ENCODE data around the gene AQP10. TPM values are rescaled to one million over a fixed set of nuclear protein-coding genes. Genes with fewer than 3 reads are reported as not detected.
"Not testable (repeated sequence)": the region's sequence is repeated elsewhere in the genome, so short reads cannot be mapped to it uniquely, and the experiment has no call there.

The AQP10 gene
- total RNA-seq, 4 donors from 2014 or later, result 0.21 TPM; not detected in 3

DNA sequence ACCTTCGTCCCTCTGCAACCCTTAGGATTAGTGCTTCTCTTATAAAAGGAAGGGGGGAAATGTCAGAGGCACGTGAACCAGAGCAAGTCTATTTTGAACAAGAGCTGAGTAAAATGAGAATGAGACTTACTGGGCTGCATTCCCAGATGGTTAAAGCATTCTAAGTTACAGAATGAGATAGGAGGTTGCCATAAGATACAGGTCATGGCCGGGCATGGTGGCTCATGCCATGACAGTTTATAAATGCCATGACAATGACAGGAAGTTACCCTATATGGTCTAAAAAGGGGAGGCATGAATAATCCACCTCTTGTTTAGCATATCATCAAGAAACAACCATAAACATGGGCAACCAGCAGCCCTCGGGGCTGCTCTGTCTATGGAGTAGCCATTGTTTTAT, 2.5 kb upstream of the AQP10 start:
- no peaks in the 10 kb centered on the region for H3K4me1 ChIP-seq
- H3K27me3 ChIP-seq, result peaks cover 0 to 4% of the 10 kb centered on the region in 2 donors
- no peak overlapping the region for H3K27ac ChIP-seq
- no peak overlapping the region for H3K4me3 ChIP-seq
- WGBS, 2 donors, result 67 to 76% methylated on average over 4 of the region's 4 CpGs
- TF ChIP-seq POLR2A (IDR thresholded peaks at IDR 0.05) (no peak), CTCF (IDR thresholded peaks at IDR 0.05) (no peak), EP300 (IDR thresholded peaks at IDR 0.05) (no peak)
- H3K36me3 ChIP-seq, result no peaks in the 10 kb centered on the region
- no peak for DNase-seq (ENCODE audit: low spot score in 2 of 2)
- H3K9me3 ChIP-seq, result peaks cover 0 to 7% (median 0%) of the 10 kb centered on the region in 4 donors

DNA sequence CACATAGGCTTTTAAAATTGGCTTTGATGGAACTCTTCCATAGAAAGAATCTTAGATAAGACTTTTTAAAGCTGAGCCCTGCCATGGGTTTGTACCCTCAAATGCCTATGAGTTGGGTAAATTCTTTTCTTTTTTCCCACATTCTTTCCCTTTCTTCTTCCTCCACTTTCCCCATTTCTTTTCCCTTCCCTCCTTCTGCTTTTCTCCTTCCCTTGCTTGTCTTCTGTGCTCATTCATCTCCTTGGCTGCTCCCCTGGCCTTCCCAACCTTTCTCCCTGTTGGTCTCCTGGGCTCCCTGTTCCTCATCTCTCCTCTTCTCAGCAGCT, 679 bp downstream of the AQP10 start:
- not testable (repeated sequence) for H3K9me3 ChIP-seq; H3K27me3 ChIP-seq; DNase-seq (ENCODE audit: low spot score in 2 of 2); H3K36me3 ChIP-seq; H3K4me3 ChIP-seq; H3K27ac ChIP-seq
- peaks cover 0 to 17% (median 6%) of the 10 kb centered on the region in 4 donors for H3K4me1 ChIP-seq

DNA sequence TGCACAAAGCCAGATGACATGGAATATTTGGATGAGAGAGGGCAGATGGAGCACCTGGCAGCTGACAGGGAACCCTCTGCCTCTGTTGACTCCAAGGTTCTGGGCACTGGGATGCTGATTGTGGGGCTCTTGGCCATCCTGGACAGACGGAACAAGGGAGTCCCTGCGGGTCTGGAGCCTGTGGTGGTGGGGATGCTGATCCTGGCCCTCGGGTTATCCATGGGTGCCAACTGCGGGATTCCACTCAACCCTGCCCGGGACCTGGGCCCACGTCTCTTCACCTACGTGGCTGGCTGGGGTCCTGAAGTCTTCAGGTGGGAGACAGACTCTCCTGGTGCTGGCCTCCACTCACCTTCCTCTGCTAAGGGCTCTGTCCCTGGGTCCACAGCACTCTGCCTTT, 2.6 kb downstream of the AQP10 start:
- Histone ChIP-seq H3K4me3 (no peak overlapping the region), H3K27me3 (peaks cover 0 to under 1% of the 10 kb centered on the region in 2 donors), H3K4me1 (peaks cover 0 to 36% (median 23%) of the 10 kb centered on the region in 4 donors), H3K27ac (no peak overlapping the region), H3K36me3 (no peaks in the 10 kb centered on the region), H3K9me3 (no peaks in the 10 kb centered on the region)
- no peak for TF ChIP-seq EP300 (IDR thresholded peaks at IDR 0.05)
- TF ChIP-seq CTCF (IDR thresholded peaks at IDR 0.05), result no peak
- TF ChIP-seq POLR2A (IDR thresholded peaks at IDR 0.05), result no peak
- no peak for DNase-seq (ENCODE audit: low spot score in 2 of 2)
- 93 to 94% methylated on average over 5 to 7 of the region's 7 CpGs for WGBS, 2 donors

DNA sequence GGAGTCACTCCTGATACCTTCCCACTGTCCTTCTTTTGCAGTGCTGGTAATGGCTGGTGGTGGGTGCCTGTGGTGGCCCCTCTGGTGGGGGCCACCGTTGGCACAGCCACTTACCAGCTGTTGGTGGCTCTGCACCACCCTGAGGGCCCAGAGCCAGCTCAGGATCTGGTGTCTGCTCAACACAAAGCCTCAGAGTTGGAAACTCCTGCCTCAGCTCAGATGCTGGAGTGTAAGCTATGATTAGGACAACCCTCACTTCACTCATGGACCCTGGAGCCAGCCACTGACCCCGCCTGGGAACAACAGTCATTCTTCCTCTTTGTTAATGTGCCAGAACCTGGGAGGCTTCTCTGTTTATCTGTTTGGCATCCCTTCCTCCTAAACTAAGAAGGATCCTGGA, 3.3 kb downstream of the AQP10 start:
- Histone ChIP-seq H3K4me3 (peak overlapping the region in 2 of 4 donors; percentile 67 to 95), H3K9me3 (no peaks in the 10 kb centered on the region), H3K27ac (peak overlapping the region in 1 of 4 donors; percentile 99), H3K36me3 (no peaks in the 10 kb centered on the region), H3K4me1 (peaks cover 0 to 42% (median 27%) of the 10 kb centered on the region in 4 donors), H3K27me3 (no peaks in the 10 kb centered on the region)
- no peak for DNase-seq (ENCODE audit: low spot score in 2 of 2)
- WGBS, 2 donors, result 38 to 61% methylated on average over 1 to 2 of the region's 2 CpGs
- TF ChIP-seq EP300 (IDR thresholded peaks at IDR 0.05) (no peak), POLR2A (IDR thresholded peaks at IDR 0.05) (no peak), CTCF (IDR thresholded peaks at IDR 0.05) (no peak)

DNA sequence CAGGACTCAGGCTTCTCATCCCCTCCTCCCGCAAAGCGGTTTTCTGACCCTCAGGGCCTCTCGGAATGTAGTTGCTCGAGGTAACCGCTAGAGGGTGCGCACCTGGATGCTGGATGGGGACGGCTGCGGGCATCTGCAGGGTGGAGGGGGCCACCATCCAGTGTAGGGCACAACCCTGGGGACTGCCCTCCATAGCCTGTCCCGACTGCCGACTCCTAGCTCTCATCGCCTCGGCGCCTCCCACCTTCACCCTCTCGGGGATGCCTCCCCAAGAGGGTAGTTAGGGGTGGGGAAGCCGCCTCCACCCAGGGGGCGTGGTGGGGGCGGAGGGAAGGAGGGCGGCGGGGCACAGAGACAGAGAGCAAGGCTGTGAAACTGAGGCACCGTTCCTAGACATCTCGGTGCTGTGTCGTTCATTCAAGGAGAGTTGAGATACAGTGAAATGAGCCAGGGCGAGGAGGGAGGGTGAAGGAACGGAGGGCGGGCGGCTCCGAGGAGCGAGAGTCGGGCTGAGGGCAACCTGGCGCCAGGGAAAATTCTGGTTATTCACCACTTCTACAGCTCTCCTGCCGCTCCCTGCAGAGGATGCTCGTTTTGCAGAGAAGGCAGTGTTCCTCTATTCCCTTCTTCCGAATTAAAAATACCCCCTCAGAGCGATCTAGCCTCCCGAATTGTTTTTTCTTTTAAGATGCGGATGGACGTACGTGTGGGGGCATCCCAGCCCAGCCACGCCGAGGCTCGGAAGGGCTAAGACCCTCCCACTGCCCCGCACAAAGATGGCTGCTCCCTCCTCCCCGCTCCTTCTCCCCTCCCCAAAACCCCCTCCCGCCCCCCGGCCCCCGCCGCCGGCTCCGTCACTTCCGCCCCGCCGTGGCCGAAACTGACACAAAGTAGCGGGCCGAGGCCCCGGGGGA, 4.0 kb downstream of the AQP10 start, which contains the start of gene ATP8B2:
Gene ATP8B2 (plus strand): TSS at position 857 of the 914 bp plus-strand sequence. CDS start 2,617 bp downstream, outside the sequence.
- TF ChIP-seq CTCF (IDR thresholded peaks at IDR 0.05), result peak; percentile 89 to 95 (median 91)
- TF ChIP-seq EP300 (IDR thresholded peaks at IDR 0.05), result peak in 1 of 2 donors; percentile 37
- TF ChIP-seq POLR2A (IDR thresholded peaks at IDR 0.05), result no peak
- H3K27ac ChIP-seq, result peak within 1 kb of the TSS; percentile 79 to 99 (median 96)

More for the DNA sequence above, 4.0 kb downstream of the AQP10 start, which contains the start of gene ATP8B2:
- Histone ChIP-seq H3K4me3 (peak within 1 kb of the TSS; percentile 52 to 95 (median 80)), H3K9me3 (no peaks in the 10 kb centered on the region), H3K27me3 (no peaks in the 10 kb centered on the region), H3K4me1 (peaks cover 0 to 49% (median 30%) of the 10 kb centered on the region in 4 donors), H3K36me3 (peaks cover 0 to 2% (median 0%) of the 10 kb centered on the region in 3 donors)
- WGBS, 2 donors, result 1% methylated on average over 43 to 56 of the region's 56 CpGs
- DNase-seq (ENCODE audit: low spot score in 2 of 2), result peak; percentile 53 to 68
